ENCODE results near the gene CDH4. TPM values are rescaled to one million over a fixed set of nuclear protein-coding genes. Genes with fewer than 3 reads are reported as not detected.

Gene CDH4
- total RNA-seq, 6 donors from 2014 or later: 0.20 to 1.0 (median 0.40) TPM; not detected in 1

GRCh38 chr20:61514018-61514365 lies 261.9 kb downstream of the CDH4 start:
- WGBS, 2 donors: 46 to 84% methylated on average over 4 to 5 of the region's 5 CpGs
- Histone ChIP-seq H3K4me1 (no peaks in the 10 kb centered on the region), H3K9me3 (no peaks in the 10 kb centered on the region), H3K27me3 (no peaks in the 10 kb centered on the region), H3K36me3 (no peaks in the 10 kb centered on the region), H3K27ac (no peak overlapping the region), H3K4me3 (no peak overlapping the region)
- ATAC-seq (ENCODE audit: low FRiP score in 2 of 2) (no peak), DNase-seq (no peak)
- TF ChIP-seq EP300 (IDR thresholded peaks at IDR 0.05): no peak
- TF ChIP-seq POLR2A (IDR thresholded peaks at IDR 0.05): no peak
- no peak for TF ChIP-seq POLR2AphosphoS5 (IDR thresholded peaks at IDR 0.05)
- no peak for TF ChIP-seq CTCF (IDR thresholded peaks at IDR 0.05)

GRCh38 chr20:61514396-61514795 lies 262.3 kb downstream of the CDH4 start:
- H3K36me3 ChIP-seq: no peaks in the 10 kb centered on the region
- WGBS, 2 donors: 64 to 71% methylated on average over 6 of the region's 6 CpGs
- no peak for DNase-seq
- H3K27ac ChIP-seq: no peak overlapping the region
- H3K27me3 ChIP-seq: no peaks in the 10 kb centered on the region
- no peak for TF ChIP-seq POLR2AphosphoS5 (IDR thresholded peaks at IDR 0.05)
- no peak for TF ChIP-seq EP300 (IDR thresholded peaks at IDR 0.05)
- TF ChIP-seq CTCF (IDR thresholded peaks at IDR 0.05): no peak
- no peak for TF ChIP-seq POLR2A (IDR thresholded peaks at IDR 0.05)
- H3K9me3 ChIP-seq: no peaks in the 10 kb centered on the region
- no peaks in the 10 kb centered on the region for H3K4me1 ChIP-seq
- H3K4me3 ChIP-seq: no peak overlapping the region
- no peak for ATAC-seq (ENCODE audit: low FRiP score in 2 of 2)

GRCh38 chr20:61514805-61515505 lies 262.9 kb downstream of the CDH4 start:
- no peaks in the 10 kb centered on the region for H3K4me1 ChIP-seq
- no peaks in the 10 kb centered on the region for H3K9me3 ChIP-seq
- TF ChIP-seq CTCF (IDR thresholded peaks at IDR 0.05) (no peak), EP300 (IDR thresholded peaks at IDR 0.05) (no peak), POLR2A (IDR thresholded peaks at IDR 0.05) (no peak), POLR2AphosphoS5 (IDR thresholded peaks at IDR 0.05) (no peak)
- H3K27ac ChIP-seq: no peak overlapping the region
- no peak for DNase-seq
- 80 to 87% methylated on average over 7 to 14 of the region's 14 CpGs for WGBS, 2 donors
- H3K27me3 ChIP-seq: no peaks in the 10 kb centered on the region
- no peaks in the 10 kb centered on the region for H3K36me3 ChIP-seq
- no peak for ATAC-seq (ENCODE audit: low FRiP score in 2 of 2)
- no peak overlapping the region for H3K4me3 ChIP-seq

- TF ChIP-seq POLR2A (IDR thresholded peaks at IDR 0.05): no peak
- TF ChIP-seq POLR2AphosphoS5 (IDR thresholded peaks at IDR 0.05): no peak
- no peak for TF ChIP-seq CTCF (IDR thresholded peaks at IDR 0.05)
- TF ChIP-seq EP300 (IDR thresholded peaks at IDR 0.05): no peak
- Histone ChIP-seq H3K4me3 (no peak overlapping the region), H3K27ac (no peak overlapping the region), H3K9me3 (no peaks in the 10 kb centered on the region), H3K27me3 (no peaks in the 10 kb centered on the region), H3K4me1 (no peaks in the 10 kb centered on the region), H3K36me3 (no peaks in the 10 kb centered on the region)
- DNase-seq (no peak), ATAC-seq (ENCODE audit: low FRiP score in 2 of 2) (no peak)
- 59 to 78% methylated on average over 14 of the region's 14 CpGs for WGBS, 2 donors
Measured at GRCh38 chr20:61515922-61516321, 263.9 kb downstream of the CDH4 start.

Measured in upper lobe of left lung (tissue), 6 donors.